Lower lobe of right lung (tissue), 2 donors: ENCODE data around the gene SSB. TPM values are rescaled to one million over a fixed set of nuclear protein-coding genes. Genes with fewer than 3 reads are reported as not detected.

Source experiments
- ATAC-seq, 2 donors: fragments of 200-7000 bp; cut with Tn5 transposase; one replicate each; pipeline ENCODE4 v1.9.1; 2020 to 2022; ENCODE audit warnings: mild to moderate bottlenecking in 2 of 2, moderate library complexity in 2 of 2
- DNase-seq: peaks from one replicate; pipeline ENCODE4 v3.0.0-alpha.2; 2020
- H3K27ac ChIP-seq: fragments of 200-600 bp; one replicate; pipeline ENCODE4 v1.8.0; 2022
- H3K27me3 ChIP-seq: fragments of 200-600 bp; one replicate; pipeline ENCODE4 v1.8.0; 2022; ENCODE audit warnings: low read depth
- H3K36me3 ChIP-seq: fragments of 200-600 bp; one replicate; pipeline ENCODE4 v1.8.0; 2022; ENCODE audit warnings: mild to moderate bottlenecking
- H3K4me1 ChIP-seq: fragments of 200-600 bp; one replicate; pipeline ENCODE4 v1.8.0; 2022
- H3K4me3 ChIP-seq: fragments of 200-600 bp; one replicate; pipeline ENCODE4 v1.8.0; 2022; ENCODE audit warnings: mild to moderate bottlenecking
- H3K9me3 ChIP-seq: fragments of 200-600 bp; one replicate; pipeline ENCODE4 v1.8.0; 2022
- CTCF ChIP-seq: fragments of 200-600 bp; IDR thresholded peaks from one replicate; pipeline ENCODE4 v1.8.0; 2022; ENCODE audit warnings: antibody characterized with exemption, mild to moderate bottlenecking
- intact Hi-C: fragments of 100-400 bp; cut with DNase I; formaldehyde crosslinking; loops from one replicate; pipeline ENCODE4 v1.11.0; 2022
- total RNA-seq: library from RNA; stranded (reverse); fragmentation: NEBNext Ultra II Directional; extraction: Animal tissue kit (Norgen Biotek cat#: 25700); gene quantifications from one replicate; pipeline ENCODE4 v1.2.1, GENCODE V29; 2021
- donor health status: DM: no; HTN: yes; CAD: no; lungs with severe emphysema.

The SSB gene
- total RNA-seq, 1 donor from 2014 or later = 76.3 TPM

- H3K27me3 ChIP-seq = no peaks in the 10 kb centered on the region
- H3K4me3 ChIP-seq = no peak overlapping the region
- ATAC-seq (no peak), DNase-seq (no peak)
- H3K9me3 ChIP-seq = no peaks in the 10 kb centered on the region
- TF ChIP-seq CTCF = no peak
- intact Hi-C loops = no loop called here
- no peak overlapping the region for H3K27ac ChIP-seq
- no peaks in the 10 kb centered on the region for H3K36me3 ChIP-seq
- H3K4me1 ChIP-seq = no peaks in the 10 kb centered on the region
These were observed 23.3 kb upstream of the SSB start for GRCh38 chr2:169775354-169775753.

- intact Hi-C loops = no loop called here
- H3K36me3 ChIP-seq = no peaks in the 10 kb centered on the region
- H3K27me3 ChIP-seq = no peaks in the 10 kb centered on the region
- H3K27ac ChIP-seq = no peak overlapping the region
- H3K4me1 ChIP-seq = no peaks in the 10 kb centered on the region
- DNase-seq (no peak), ATAC-seq (no peak)
- TF ChIP-seq CTCF = no peak
- no peak overlapping the region for H3K4me3 ChIP-seq
- H3K9me3 ChIP-seq = no peaks in the 10 kb centered on the region
These were observed 22.9 kb upstream of the SSB start for GRCh38 chr2:169775765-169776164.

DNA sequence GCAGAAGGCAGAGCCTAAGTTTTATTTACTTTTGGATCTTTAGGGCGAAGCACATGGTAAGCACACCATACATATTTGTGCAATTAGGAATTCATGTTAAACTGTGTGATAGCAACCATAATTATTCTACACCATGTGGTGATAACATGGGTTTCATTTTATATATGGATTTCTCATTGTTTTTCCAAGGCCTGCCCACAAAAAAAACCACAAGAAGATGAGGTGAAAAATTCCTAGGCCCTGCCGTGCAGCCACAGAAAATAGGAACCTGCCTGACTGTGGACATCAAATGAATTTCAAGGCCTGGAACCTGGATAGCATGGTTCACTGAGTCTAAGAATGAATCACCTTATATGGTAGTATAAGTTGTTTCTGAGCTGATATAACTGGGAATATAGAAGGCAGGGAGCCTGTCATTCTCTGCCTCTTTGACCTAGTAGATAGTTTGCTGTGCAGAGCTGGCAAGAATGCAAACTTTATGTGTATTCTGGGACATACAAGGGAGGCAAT lies 22.4 kb upstream of the SSB start:
- intact Hi-C loops = no loop called here
- Histone ChIP-seq H3K36me3 (no peaks in the 10 kb centered on the region), H3K4me3 (no peak overlapping the region), H3K27ac (no peak overlapping the region), H3K9me3 (no peaks in the 10 kb centered on the region), H3K4me1 (no peaks in the 10 kb centered on the region), H3K27me3 (no peaks in the 10 kb centered on the region)
- DNase-seq (no peak), ATAC-seq (no peak)
- TF ChIP-seq CTCF = no peak

- ATAC-seq = no peak
- Histone ChIP-seq H3K9me3 (no peaks in the 10 kb centered on the region), H3K4me1 (no peaks in the 10 kb centered on the region), H3K27me3 (no peaks in the 10 kb centered on the region), H3K4me3 (no peak overlapping the region), H3K36me3 (no peaks in the 10 kb centered on the region), H3K27ac (no peak overlapping the region)
- no peak for TF ChIP-seq CTCF
- DNase-seq = no peak
- intact Hi-C loops = no loop called here
These were observed 20.2 kb upstream of the SSB start for GRCh38 chr2:169778446-169778845.

- Histone ChIP-seq H3K4me1 (no peaks in the 10 kb centered on the region), H3K36me3 (no peaks in the 10 kb centered on the region), H3K27ac (no peak overlapping the region), H3K9me3 (no peaks in the 10 kb centered on the region), H3K4me3 (no peak overlapping the region), H3K27me3 (no peaks in the 10 kb centered on the region)
- DNase-seq (no peak), ATAC-seq (no peak)
- intact Hi-C loops = no loop called here
- TF ChIP-seq CTCF = no peak
These were observed 17.2 kb upstream of the SSB start for GRCh38 chr2:169781249-169782013.
